NCI-H1105 treated with DMSO at 0.1 percent for 48 hours (cell line): ENCODE data around the gene TATDN3.
"Not testable (repeated sequence)": the region's sequence is repeated elsewhere in the genome, so short reads cannot be mapped to it uniquely, and the experiment has no call there.

Source experiments
- DNase-seq: peaks from one replicate; lab custom pipeline; 2025; lab: John Stamatoyannopoulos, UW

TATDN3 gene

GRCh38 chr1:212791676-212792395 is at the start of gene TATDN3, which contains the start of gene NSL1:
Gene TATDN3 (plus strand): TSS chr1:212791894. CDS start chr1:212791922, 28 bp downstream.
Gene NSL1 (minus strand): TSS chr1:212791777. CDS start chr1:212791763, 14 bp downstream.
- DNase-seq, result peak; percentile 88

GRCh38 chr1:212743901-212744475 is 47.7 kb upstream of the TATDN3 start:
- DNase-seq, result no peak

GRCh38 chr1:212745303-212745702 is 46.4 kb upstream of the TATDN3 start:
- DNase-seq, result no peak

GRCh38 chr1:212746546-212746945 is 45.1 kb upstream of the TATDN3 start:
- DNase-seq, result no peak

GRCh38 chr1:212749821-212750535 is 41.7 kb upstream of the TATDN3 start:
- DNase-seq, result peak; percentile 69

GRCh38 chr1:212752252-212752933 is 39.3 kb upstream of the TATDN3 start:
- DNase-seq, result no peak

GRCh38 chr1:212752934-212753497 is 38.7 kb upstream of the TATDN3 start:
- no peak for DNase-seq

- no peak for DNase-seq
Measured at GRCh38 chr1:212753749-212754148, 37.9 kb upstream of the TATDN3 start.

- no peak for DNase-seq
Measured at GRCh38 chr1:212754193-212754592, 37.5 kb upstream of the TATDN3 start.

GRCh38 chr1:212754680-212755079 is 37.0 kb upstream of the TATDN3 start:
- DNase-seq, result no peak

- DNase-seq, result no peak
Measured at GRCh38 chr1:212759683-212760082, 32.0 kb upstream of the TATDN3 start.

GRCh38 chr1:212760126-212760823 is 31.4 kb upstream of the TATDN3 start:
- no peak for DNase-seq

- no peak for DNase-seq
Measured at GRCh38 chr1:212762234-212762633, 29.5 kb upstream of the TATDN3 start.

- no peak for DNase-seq
Measured at GRCh38 chr1:212762839-212763238, 28.9 kb upstream of the TATDN3 start.

GRCh38 chr1:212764718-212765281 is 26.9 kb upstream of the TATDN3 start:
- DNase-seq, result not testable (repeated sequence)

GRCh38 chr1:212766825-212767224 is 24.9 kb upstream of the TATDN3 start:
- DNase-seq, result not testable (repeated sequence)

- DNase-seq, result no peak
Measured at GRCh38 chr1:212769459-212770167, 22.1 kb upstream of the TATDN3 start.

GRCh38 chr1:212771341-212771740 is 20.4 kb upstream of the TATDN3 start:
- no peak for DNase-seq

GRCh38 chr1:212773011-212773410 is 18.7 kb upstream of the TATDN3 start:
- DNase-seq, result no peak

GRCh38 chr1:212774584-212774983 is 17.1 kb upstream of the TATDN3 start:
- no peak for DNase-seq
